B cell (primary cell): ENCODE results near the gene MAP1LC3B2. TPM values are rescaled to one million over a fixed set of nuclear protein-coding genes. Genes with fewer than 3 reads are reported as not detected.

Source experiments
- ATAC-seq: fragments of 200-7000 bp; cut with Tn5 transposase; one replicate; pipeline ENCODE4 v1.10.0; 2021; ENCODE audit warnings: low read depth, mild to moderate bottlenecking, moderate number of reproducible peaks, moderate library complexity
- CTCF ChIA-PET: fragments of 350-600 bp; sonication (Branson Sonifier 250); formaldehyde crosslinking; loops from one replicate; lab custom pipeline; 2021; ENCODE audit warnings: antibody characterized with exemption, inconsistent platforms; lab: Charles Lee
- POLR2A ChIA-PET: fragments of 350-600 bp; sonication (Branson Sonifier 250); formaldehyde crosslinking; loops from one replicate; lab custom pipeline; 2021; ENCODE audit warnings: antibody characterized with exemption; lab: Charles Lee
- DNase-seq: peaks from one replicate; pipeline ENCODE4 v3.0.0; 2013
- H2AFZ ChIP-seq: 2 replicates; pipeline ENCODE4 v1.6.1; 2012; ENCODE audit warnings: mild to moderate bottlenecking, low read depth, low read length; ENCODE audit not compliant: insufficient read depth, poor library complexity, severe bottlenecking
- H3K27ac ChIP-seq, 2 donors: 1 replicate in 1 of 2; 2 replicates in 1 of 2; pipeline ENCODE4 v1.5.1; 2012 to 2013; ENCODE audit warnings: low read length in 2 of 2, mild to moderate bottlenecking in 2 of 2, moderate library complexity in 1 of 2
- H3K27me3 ChIP-seq, 4 experiments: fragments of 200-600 bp in 1 of 4; sonication (generic) in 1 of 4; replicated peaks in 1 of 4; 1 replicate in 2 of 4; 2 replicates in 2 of 4; pipeline versions ENCODE4 v1.6.1 to v1.7.0; 2013 to 2016; ENCODE audit warnings: low read length in 3 of 4, mild to moderate bottlenecking in 2 of 4, mixed read lengths in 1 of 4, moderate library complexity in 1 of 4; ENCODE audit not compliant: insufficient read depth in 4 of 4, control insufficient read depth in 3 of 4; ENCODE audit errors: control extremely low read depth in 1 of 4
- H3K36me3 ChIP-seq, 2 experiments: replicated peaks in 1 of 2; 1 replicate in 1 of 2; 2 replicates in 1 of 2; pipeline versions ENCODE4 v1.6.1 to v1.7.1; 2013; ENCODE audit warnings: low read length in 1 of 2; ENCODE audit not compliant: insufficient read depth in 2 of 2, control insufficient read depth in 1 of 2; ENCODE audit errors: control extremely low read depth in 1 of 2, extremely low read depth in 1 of 2
- H3K4me1 ChIP-seq, 2 donors: fragments of 200-600 bp in 1 of 2; sonication (generic) in 1 of 2; 1 replicate in 1 of 2; 2 replicates in 1 of 2; pipeline versions ENCODE4 v1.5.1 to v1.6.1; 2013 to 2017; ENCODE audit warnings: low read length in 2 of 2; ENCODE audit not compliant: control insufficient read depth in 2 of 2, insufficient read depth in 2 of 2
- H3K4me2 ChIP-seq: replicated peaks from 2 replicates; pipeline ENCODE3; 2012; ENCODE audit warnings: mild to moderate bottlenecking, low read depth, low read length; ENCODE audit not compliant: poor library complexity, severe bottlenecking
- H3K4me3 ChIP-seq, 5 experiments: fragments of 200-600 bp in 1 of 5; sonication (generic) in 1 of 5; 1 replicate in 3 of 5; 2 replicates in 2 of 5; pipeline versions ENCODE4 v1.5.1 to v1.7.0; 2011 to 2016; ENCODE audit warnings: low read length in 4 of 5, mild to moderate bottlenecking in 4 of 5, low read depth in 2 of 5, control low read depth in 1 of 5, moderate library complexity in 1 of 5; ENCODE audit not compliant: insufficient read depth in 1 of 5; ENCODE audit errors: control extremely low read depth in 1 of 5, extremely low read depth in 1 of 5
- H3K79me2 ChIP-seq: fragments of 200-600 bp; sonication (generic); one replicate; pipeline ENCODE4 v1.6.0; 2016; ENCODE audit warnings: low read length; ENCODE audit not compliant: control insufficient read depth, insufficient read depth
- H3K9ac ChIP-seq: fragments of 200-600 bp; sonication (generic); 2 replicates; pipeline ENCODE4 v1.6.1; 2017; ENCODE audit warnings: mild to moderate bottlenecking, low read length, moderate library complexity
- H3K9me3 ChIP-seq, 3 donors: one replicate each; pipeline versions ENCODE4 v1.6.1 to v1.7.1; 2013; ENCODE audit warnings: low read length in 2 of 3; ENCODE audit not compliant: control insufficient read depth in 2 of 3, insufficient read depth in 1 of 3; ENCODE audit errors: control extremely low read depth in 1 of 3
- H4K20me1 ChIP-seq: 2 replicates; pipeline ENCODE4 v1.6.0; 2012; ENCODE audit warnings: mild to moderate bottlenecking, low read length; ENCODE audit not compliant: insufficient read depth, control insufficient read depth, poor library complexity, severe bottlenecking
- H3K27ac Mint-ChIP-seq: one replicate; pipeline ENCODE4 v1.8.0; 2021; ENCODE audit warnings: mixed read lengths
- H3K27me3 Mint-ChIP-seq: one replicate; pipeline ENCODE4 v1.8.0; 2021; ENCODE audit warnings: mixed read lengths
- H3K4me1 Mint-ChIP-seq: one replicate; pipeline ENCODE4 v1.8.0; 2021; ENCODE audit warnings: mixed read lengths
- H3K4me3 Mint-ChIP-seq: one replicate; pipeline ENCODE4 v1.8.0; 2021; ENCODE audit warnings: mixed read lengths
- H3K9me3 Mint-ChIP-seq: one replicate; pipeline ENCODE4 v1.8.0; 2022; ENCODE audit warnings: mixed read lengths; ENCODE audit not compliant: insufficient read depth
- CTCF ChIP-seq: fragments of 200-600 bp; IDR thresholded peaks from one replicate; pipeline ENCODE4 v1.8.0; 2022; ENCODE audit warnings: antibody characterized with exemption, mild to moderate bottlenecking
- EZH2 ChIP-seq: IDR thresholded peaks from 2 replicates; pipeline ENCODE4 v1.6.1; 2012; ENCODE audit warnings: borderline replicate concordance, low read depth, mild to moderate bottlenecking, moderate library complexity, low read length; ENCODE audit not compliant: insufficient read depth, poor library complexity, severe bottlenecking
- WGBS: methylation state at CpG from one replicate; pipeline ENCODE4 v1.1.5; 2013; ENCODE audit warnings: missing lambda C conversion rate; ENCODE audit not compliant: insufficient coverage; 5-methylcytosine and 5-hydroxymethylcytosine counted together
- intact Hi-C: fragments of 100-400 bp; cut with micrococcal nuclease; formaldehyde crosslinking; loops from one replicate; pipeline ENCODE4 v1.10.0; 2022
- polyA plus RNA-seq: library from polyadenylated mRNA; depleted of rRNA; stranded (reverse); fragments of >200 nt; gene quantifications from 2 replicates; pipeline ENCODE4 v1.2.3, GENCODE V29; 2012
- total RNA-seq, 2 donors: library from RNA; stranded (reverse); fragments of 120-200 nt in 1 of 2; gene quantifications; 1 replicate in 1 of 2; 2 replicates in 1 of 2; pipeline versions ENCODE4 v1.2.3 to v1.2.4, GENCODE V29; 2013 to 2022

Gene MAP1LC3B2
- total and polyA plus RNA-seq, 2 donors (not counting 1 experiment from before 2014, with no cell fraction given): 0.28 to 1.0 TPM

GRCh38 chr12:116551952-116552772, 7.0 kb upstream of the MAP1LC3B2 start:
- no peak overlapping the region for H2AFZ ChIP-seq
- Mint-ChIP-seq H3K27me3 (no peaks in the 10 kb centered on the region), H3K27ac (no peak overlapping the region), H3K4me1 (peaks cover 33% of the 10 kb centered on the region), H3K9me3 (no peaks in the 10 kb centered on the region), H3K4me3 (no peak overlapping the region)
- no peak for TF ChIP-seq CTCF
- TF ChIP-seq EZH2: no peak
- H3K36me3 ChIP-seq: no peaks in the 10 kb centered on the region
- no peak for DNase-seq
- no peak overlapping the region for H3K27ac ChIP-seq
- intact Hi-C loops: no loop called here
- H3K9me3 ChIP-seq: no peaks in the 10 kb centered on the region
- no peaks in the 10 kb centered on the region for H3K79me2 ChIP-seq
- H3K4me3 ChIP-seq: no peak overlapping the region
- CTCF ChIA-PET: no interaction called here
- no peak overlapping the region for H3K9ac ChIP-seq
- H3K27me3 ChIP-seq: no peaks in the 10 kb centered on the region
- POLR2A ChIA-PET: no interaction called here
- H4K20me1 ChIP-seq: no peaks in the 10 kb centered on the region
- peaks cover 28 to 34% of the 10 kb centered on the region in 2 donors for H3K4me1 ChIP-seq
- no peak overlapping the region for H3K4me2 ChIP-seq
- WGBS: 94% methylated on average over 14 of the region's 16 CpGs
- no peak for ATAC-seq

DNA sequence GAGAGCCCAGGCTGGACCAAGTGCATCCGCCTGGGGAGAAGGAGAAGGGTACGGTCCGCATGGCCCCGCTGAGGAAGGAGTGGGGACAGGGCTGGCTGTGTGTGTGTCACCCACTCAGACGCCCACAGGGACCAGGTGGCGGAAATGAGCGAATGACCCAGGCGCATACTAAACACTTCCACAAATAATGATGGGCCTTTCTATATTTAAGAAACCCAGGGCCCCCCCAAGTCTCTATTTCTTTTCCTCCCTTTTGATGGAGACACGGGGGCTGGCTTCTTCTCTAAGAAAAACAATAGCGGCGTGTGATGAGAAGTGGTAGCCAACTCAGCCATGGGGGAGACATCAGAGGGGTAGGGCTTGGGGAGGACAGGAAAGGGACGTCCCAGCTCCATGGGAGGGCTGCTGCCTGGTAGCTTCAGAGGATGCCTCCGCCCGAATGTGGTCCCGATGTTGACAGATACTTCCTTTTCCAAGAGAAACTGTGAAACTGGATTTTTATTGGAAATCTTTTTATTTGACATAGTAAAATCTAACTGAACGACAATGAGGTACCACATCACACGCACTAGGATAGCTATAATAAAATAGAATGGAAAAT, 6.3 kb upstream of the MAP1LC3B2 start:
- ATAC-seq (peak; percentile 54), DNase-seq (no peak)
- H3K9me3 Mint-ChIP-seq: no peaks in the 10 kb centered on the region
- Histone ChIP-seq H3K36me3 (no peaks in the 10 kb centered on the region), H3K9ac (no peak overlapping the region), H3K9me3 (no peaks in the 10 kb centered on the region), H4K20me1 (no peaks in the 10 kb centered on the region), H3K4me2 (no peak overlapping the region), H2AFZ (no peak overlapping the region), H3K27me3 (no peaks in the 10 kb centered on the region), H3K79me2 (no peaks in the 10 kb centered on the region), H3K4me1 (peaks cover 28 to 34% of the 10 kb centered on the region in 2 donors), H3K4me3 (no peak overlapping the region), H3K27ac (no peak overlapping the region)
- WGBS: 80% methylated on average over 7 of the region's 17 CpGs
- peaks cover 32% of the 10 kb centered on the region for H3K4me1 Mint-ChIP-seq
- no peak overlapping the region for H3K27ac Mint-ChIP-seq
- no peaks in the 10 kb centered on the region for H3K27me3 Mint-ChIP-seq
- intact Hi-C loops: no loop called here
- CTCF ChIA-PET: no interaction called here
- POLR2A ChIA-PET: no interaction called here
- TF ChIP-seq CTCF: no peak
- no peak for TF ChIP-seq EZH2
- no peak overlapping the region for H3K4me3 Mint-ChIP-seq
